H1 (cell line): ENCODE measurements around the gene FBN2. TPM values are rescaled to one million over a fixed set of nuclear protein-coding genes. Genes with fewer than 3 reads are reported as not detected.

Source experiments
- CTCF ChIA-PET: fragments of 300-600 bp; sonication (Branson Sonifier 250); formaldehyde crosslinking; loops from one replicate; lab custom pipeline; 2021; ENCODE audit not compliant: partially characterized antibody; lab: Charles Lee
- POLR2A ChIA-PET: fragments of 300-600 bp; sonication (Branson Sonifier 250); formaldehyde crosslinking; loops from one replicate; lab custom pipeline; 2021; ENCODE audit warnings: inconsistent platforms; ENCODE audit not compliant: partially characterized antibody; lab: Charles Lee
- DNase-seq, 2 experiments: peaks; one replicate each; pipeline versions ENCODE4 v3.0.0 to v3.0.0-alpha.2; 2010 to 2022; ENCODE audit warnings: low spot score in 2 of 2, low read depth in 1 of 2, mixed read lengths in 1 of 2
- FAIRE-seq: peaks from 2 replicates; lab custom pipeline; 2011; peaks lifted over from hg19 to GRCh38; lab: Jason Lieb, UNC
- H2AFZ ChIP-seq: 2 replicates; pipeline ENCODE4 v1.8.1; 2012; ENCODE audit warnings: low read length, inconsistent platforms
- H2AK5ac ChIP-seq: 2 replicates; pipeline ENCODE4 v1.6.1; 2013; ENCODE audit warnings: low read depth, low read length
- H2BK120ac ChIP-seq: replicated peaks from 2 replicates; pipeline ENCODE3; 2013; ENCODE audit warnings: low read depth, low read length, inconsistent platforms
- H2BK12ac ChIP-seq: 2 replicates; pipeline ENCODE4 v1.6.1; 2013; ENCODE audit warnings: low read depth, low read length
- H2BK15ac ChIP-seq: 2 replicates; pipeline ENCODE4 v1.6.1; 2013; ENCODE audit warnings: low read length
- H2BK20ac ChIP-seq: 2 replicates; pipeline ENCODE4 v1.6.1; 2013; ENCODE audit warnings: low read length
- H2BK5ac ChIP-seq: 2 replicates; pipeline ENCODE4 v1.6.1; 2013; ENCODE audit warnings: low read depth, low read length
- H3K14ac ChIP-seq: 2 replicates; pipeline ENCODE4 v1.6.1; 2013; ENCODE audit warnings: inconsistent platforms; ENCODE audit not compliant: insufficient read length
- H3K18ac ChIP-seq: 2 replicates; pipeline ENCODE4 v1.6.1; 2013; ENCODE audit warnings: low read length; ENCODE audit errors: extremely low read depth
- H3K23ac ChIP-seq: 2 replicates; pipeline ENCODE4 v1.6.1; 2013; ENCODE audit warnings: inconsistent platforms; ENCODE audit not compliant: insufficient read length
- H3K23me2 ChIP-seq: 2 replicates; pipeline ENCODE4 v1.6.1; 2013; ENCODE audit warnings: low read depth, low read length
- H3K27ac ChIP-seq: 2 replicates; pipeline ENCODE4 v1.6.1; 2011; ENCODE audit warnings: low read depth, low read length, inconsistent platforms
- H3K27me3 ChIP-seq, 4 experiments: replicated peaks in 1 of 4; 1 replicate in 1 of 4; 2 replicates in 3 of 4; pipeline versions ENCODE4 v1.6.1 to v1.8.1; 2011 to 2013; ENCODE audit warnings: low read length in 3 of 4, mild to moderate bottlenecking in 3 of 4, inconsistent platforms in 2 of 4, mixed read lengths in 2 of 4, moderate library complexity in 1 of 4; ENCODE audit not compliant: control insufficient read depth in 3 of 4, insufficient read depth in 3 of 4; ENCODE audit errors: extremely low read depth in 1 of 4
- H3K36me3 ChIP-seq, 4 experiments: 2 replicates each; pipeline versions ENCODE4 v1.6.1 to v1.8.1; 2011 to 2013; ENCODE audit warnings: mild to moderate bottlenecking in 4 of 4, low read length in 3 of 4, moderate library complexity in 2 of 4, control low read depth in 1 of 4, inconsistent platforms in 1 of 4; ENCODE audit not compliant: insufficient read depth in 4 of 4, control insufficient read depth in 2 of 4
- H3K4ac ChIP-seq: replicated peaks from 2 replicates; pipeline ENCODE3; 2013; ENCODE audit warnings: low read length, low read depth, mixed read lengths, inconsistent platforms; ENCODE audit not compliant: insufficient read length
- H3K4me1 ChIP-seq, 4 experiments: replicated peaks in 1 of 4; 1 replicate in 1 of 4; 2 replicates in 3 of 4; pipeline versions ENCODE4 v1.6.1 to v1.8.1; 2011 to 2013; ENCODE audit warnings: low read length in 3 of 4, inconsistent platforms in 2 of 4, mixed read lengths in 1 of 4; ENCODE audit not compliant: insufficient read depth in 4 of 4, control insufficient read depth in 3 of 4
- H3K4me2 ChIP-seq, 2 experiments: 2 replicates each; pipeline versions ENCODE4 v1.6.1 to v1.8.1; 2011 to 2013; ENCODE audit warnings: low read depth in 2 of 2, low read length in 2 of 2, control low read depth in 1 of 2, inconsistent platforms in 1 of 2, mild to moderate bottlenecking in 1 of 2; ENCODE audit not compliant: insufficient read depth in 1 of 2
- H3K4me3 ChIP-seq, 4 experiments: fragments of 200-600, 300-600 bp in 1 of 4; sonication (generic), shearing (Covaris generic), sonication (Bioruptor Twin) in 1 of 4; 2 replicates each; pipeline versions ENCODE4 v1.5.1 to v1.8.1; 2011 to 2016; ENCODE audit warnings: low read length in 4 of 4, low read depth in 3 of 4, control low read depth in 2 of 4, inconsistent platforms in 2 of 4, mild to moderate bottlenecking in 2 of 4, mixed read lengths in 1 of 4, moderate library complexity in 1 of 4; ENCODE audit not compliant: insufficient read depth in 2 of 4; ENCODE audit errors: extremely low read depth in 1 of 4
- H3K56ac ChIP-seq: replicated peaks from 2 replicates; pipeline ENCODE3; 2013; ENCODE audit warnings: low read depth, mild to moderate bottlenecking, mixed read lengths, low read length, inconsistent platforms; ENCODE audit not compliant: insufficient read length
- H3K79me1 ChIP-seq: 2 replicates; pipeline ENCODE4 v1.6.1; 2013; ENCODE audit warnings: low read depth, low read length, control low read depth
- H3K79me2 ChIP-seq, 2 experiments: 2 replicates each; pipeline versions ENCODE4 v1.6.1 to v1.8.1; 2012 to 2013; ENCODE audit warnings: low read length in 2 of 2, mild to moderate bottlenecking in 2 of 2, inconsistent platforms in 1 of 2; ENCODE audit not compliant: insufficient read depth in 2 of 2, control insufficient read depth in 1 of 2
- H3K9ac ChIP-seq, 4 experiments: replicated peaks in 1 of 4; 1 replicate in 1 of 4; 2 replicates in 3 of 4; pipeline versions ENCODE4 v1.6.1 to v1.8.1; 2011 to 2013; ENCODE audit warnings: low read depth in 3 of 4, low read length in 3 of 4, control low read depth in 2 of 4, mild to moderate bottlenecking in 2 of 4, moderate library complexity in 2 of 4, inconsistent platforms in 1 of 4; ENCODE audit errors: extremely low read depth in 1 of 4
- H3K9me3 ChIP-seq, 2 experiments: 2 replicates each; pipeline versions ENCODE4 v1.6.1 to v1.8.1; 2012 to 2013; ENCODE audit warnings: mild to moderate bottlenecking in 2 of 2, moderate library complexity in 2 of 2, control low read depth in 1 of 2, inconsistent platforms in 1 of 2, low read depth in 1 of 2, low read length in 1 of 2, mixed read lengths in 1 of 2; ENCODE audit not compliant: insufficient read depth in 2 of 2
- H4K20me1 ChIP-seq, 2 experiments: replicated peaks in 1 of 2; 2 replicates each; pipeline versions ENCODE3 to v1.8.1; 2011 to 2013; ENCODE audit warnings: inconsistent platforms in 2 of 2, low read length in 2 of 2, mild to moderate bottlenecking in 1 of 2; ENCODE audit not compliant: insufficient read depth in 2 of 2, control insufficient read depth in 1 of 2
- H4K5ac ChIP-seq: 2 replicates; pipeline ENCODE4 v1.6.1; 2013; ENCODE audit warnings: low read length, low read depth, mixed read lengths, inconsistent platforms; ENCODE audit not compliant: insufficient read length
- H4K8ac ChIP-seq: 2 replicates; pipeline ENCODE4 v1.8.0; 2013; ENCODE audit warnings: mild to moderate bottlenecking, moderate library complexity, low read length, inconsistent platforms; ENCODE audit not compliant: insufficient read depth; ENCODE audit errors: extremely low read depth
- H4K91ac ChIP-seq: replicated peaks from 2 replicates; pipeline ENCODE3; 2013; ENCODE audit warnings: low read length, mixed read lengths, inconsistent platforms; ENCODE audit not compliant: insufficient read length
- BCL11A ChIP-seq, 2 experiments: IDR thresholded peaks; one replicate each; pipeline ENCODE4 v1.6.1; 2011; ENCODE audit warnings: low read depth in 2 of 2, low read length in 2 of 2, mild to moderate bottlenecking in 2 of 2
- CBX8 ChIP-seq: fragments of 300-800, 300-1000 bp; sonication (generic); IDR thresholded peaks from 2 replicates; pipeline ENCODE4 v1.7.1; 2016; ENCODE audit warnings: low read depth, low read length, borderline replicate concordance
- EP300 ChIP-seq, 2 experiments: IDR thresholded peaks; 1 replicate in 1 of 2; 2 replicates in 1 of 2; pipeline ENCODE4 v1.6.1; 2011 to 2012; ENCODE audit warnings: low read depth in 2 of 2, low read length in 2 of 2, mild to moderate bottlenecking in 2 of 2, borderline replicate concordance in 1 of 2, inconsistent platforms in 1 of 2, moderate library complexity in 1 of 2
- GABPA ChIP-seq: IDR thresholded peaks from 2 replicates; pipeline ENCODE4 v1.6.1; 2011; ENCODE audit warnings: mild to moderate bottlenecking, low read length, moderate library complexity, borderline replicate concordance; ENCODE audit not compliant: insufficient read depth
- KDM4A ChIP-seq: IDR thresholded peaks from one replicate; pipeline ENCODE4 v1.7.1; 2012; ENCODE audit warnings: low read depth, mild to moderate bottlenecking, moderate library complexity, low read length, inconsistent platforms; ENCODE audit not compliant: severe bottlenecking
- MAX ChIP-seq: IDR thresholded peaks from 2 replicates; pipeline ENCODE4 v1.6.1; 2012; ENCODE audit warnings: inconsistent platforms
- NANOG ChIP-seq: IDR thresholded peaks from 2 replicates; pipeline ENCODE4 v1.6.1; 2011; ENCODE audit warnings: low read length, low read depth, mild to moderate bottlenecking, inconsistent platforms; ENCODE audit not compliant: insufficient read depth, poor library complexity, severe bottlenecking
- RAD21 ChIP-seq, 2 experiments: IDR thresholded peaks in 1 of 2; conservative IDR thresholded peaks in 1 of 2; 2 replicates each; pipeline ENCODE4 v1.6.1; 2011; ENCODE audit warnings: low read depth in 2 of 2, low read length in 2 of 2, improper control_type of control experiment in 1 of 2, inconsistent platforms in 1 of 2, mild to moderate bottlenecking in 1 of 2, moderate library complexity in 1 of 2
- RXRA ChIP-seq: IDR thresholded peaks from 2 replicates; pipeline ENCODE4 v1.6.1; 2011; ENCODE audit warnings: low read depth, mild to moderate bottlenecking, low read length, moderate library complexity; ENCODE audit not compliant: insufficient read depth
- WGBS, 2 experiments: shearing (Covaris generic) in 1 of 2; methylation state at CpG; one replicate each; pipeline versions ENCODE4 v1.1.6 to v1.1.7; 2013 to 2015; ENCODE audit warnings: low lambda C conversion rate in 2 of 2, mixed read lengths in 2 of 2, inconsistent platforms in 1 of 2, low coverage in 1 of 2, missing lambda C conversion rate in 1 of 2; ENCODE audit not compliant: insufficient replicate concordance in 2 of 2, insufficient coverage in 1 of 2, insufficient read length in 1 of 2; ENCODE audit errors: extremely low coverage in 1 of 2, missing lambda C conversion rate in 1 of 2; 5-methylcytosine and 5-hydroxymethylcytosine counted together
- polyA plus RNA-seq, 7 experiments: library from polyadenylated mRNA; depleted of rRNA in 3 of 7; stranded (reverse) in 5 of 7; unstranded in 2 of 7; fragments of >200 nt in 5 of 7; fragments of 200-250 nt in 2 of 7; gene quantifications; 1 replicate in 5 of 7; 2 replicates in 1 of 7; 4 replicates in 1 of 7; pipeline versions ENCODE4 v1.2.1 to v1.2.3, GENCODE V29; 2011 to 2013; ENCODE audit warnings: missing spikeins in 2 of 7, mixed read lengths in 2 of 7
- total RNA-seq: library from RNA; stranded (reverse); fragmentation: NEBNext Ultra II Directional; extraction: Animal tissue kit (Norgen Biotek cat#: 25700); gene quantifications from 2 replicates; pipeline ENCODE4 v1.2.1, GENCODE V29; 2021
- TF ChIP-seq, protein P1 (sequence below): IDR thresholded peaks from 2 replicates; pipeline ENCODE4 v1.6.1; 2011; ENCODE audit warnings: low read depth, mild to moderate bottlenecking, low read length; ENCODE audit not compliant: insufficient read depth

The FBN2 gene
- total and polyA plus RNA-seq, 2 of the 8 experiments (the other 6 are each of a cell fraction or from before 2014, with no cell fraction given): 14.1 to 16.3 TPM

DNA sequence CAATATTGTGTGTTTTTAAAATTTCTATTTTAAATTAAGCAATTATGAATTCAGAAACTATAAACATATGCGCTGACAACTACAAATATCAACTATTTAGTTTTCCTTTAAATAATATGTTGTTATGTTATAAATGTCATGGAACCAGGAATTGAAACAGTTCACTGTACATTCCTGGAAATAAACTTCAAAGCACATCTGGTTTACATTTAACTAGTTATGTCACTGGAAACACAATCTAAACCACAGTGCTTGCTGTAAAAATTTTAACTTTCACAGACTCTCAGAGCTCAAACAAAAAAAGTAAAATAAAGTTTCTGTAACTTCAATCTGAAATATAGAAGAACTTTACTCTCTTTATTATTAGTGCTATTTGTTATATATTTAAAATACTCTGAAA, 179.2 kb downstream of the FBN2 start:
- POLR2A ChIA-PET: no interaction called here
- CTCF ChIA-PET: no interaction called here
- TF ChIP-seq, protein P1, sequence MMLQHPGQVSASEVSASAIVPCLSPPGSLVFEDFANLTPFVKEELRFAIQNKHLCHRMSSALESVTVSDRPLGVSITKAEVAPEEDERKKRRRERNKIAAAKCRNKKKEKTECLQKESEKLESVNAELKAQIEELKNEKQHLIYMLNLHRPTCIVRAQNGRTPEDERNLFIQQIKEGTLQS: no peak
- TF ChIP-seq MAX: no peak
- TF ChIP-seq CBX8: no peak
- no peak for TF ChIP-seq GABPA
- no peak for TF ChIP-seq RAD21 (IDR thresholded peaks at IDR 0.05 in 1 of 2, conservative IDR thresholded peaks at IDR 0.05 in 1 of 2; ENCODE audit: low read depth in 2 of 2, low read length in 2 of 2)
- no peak for TF ChIP-seq NANOG
- TF ChIP-seq EP300 (IDR thresholded peaks at IDR 0.05; ENCODE audit: borderline replicate concordance in 1 of 2, low read depth in 2 of 2, low read length in 2 of 2): no peak
- TF ChIP-seq BCL11A (IDR thresholded peaks at IDR 0.05; ENCODE audit: low read depth in 2 of 2, low read length in 2 of 2): no peak
- no peak for TF ChIP-seq KDM4A
- TF ChIP-seq RXRA: no peak
- Histone ChIP-seq H4K5ac (no peak overlapping the region), H2AK5ac (no peak overlapping the region), H2BK120ac (no peak overlapping the region), H3K36me3 (peaks cover 0 to 2% (median 0%) of the 10 kb centered on the region in 4 experiments; a peak in 3 of 8 replicates), H3K56ac (no peak overlapping the region), H3K27me3 (no peaks in the 10 kb centered on the region), H2BK12ac (no peak overlapping the region), H4K8ac (no peak overlapping the region), H3K27ac (no peak overlapping the region), H3K79me1 (no peaks in the 10 kb centered on the region), H2BK15ac (no peak overlapping the region), H3K9ac (no peak overlapping the region), H4K91ac (no peak overlapping the region), H2AFZ (no peak overlapping the region), H3K4me1 (peaks cover 0 to 4% (median 0%) of the 10 kb centered on the region in 4 experiments; a peak in 1 of 7 replicates), H3K23ac (no peak overlapping the region), H3K14ac (no peak overlapping the region), H3K4me2 (no peak overlapping the region), H2BK20ac (no peak overlapping the region), H3K4me3 (no peak overlapping the region), H2BK5ac (no peak overlapping the region), H3K79me2 (no peaks in the 10 kb centered on the region), H3K4ac (no peak overlapping the region), H4K20me1 (no peaks in the 10 kb centered on the region), H3K18ac (no peak overlapping the region), H3K23me2 (no peaks in the 10 kb centered on the region), H3K9me3 (no peaks in the 10 kb centered on the region)
- DNase-seq: no peak
- no peak for FAIRE-seq
- WGBS, 2 experiments: 100% methylated on average over 1 of the region's 1 CpG; no CpG with 5 or more reads in 1 of the 2 experiments
